Fibroblast of lung (primary cell): Measurements from ENCODE around the gene STARD3. TPM values are rescaled to one million over a fixed set of nuclear protein-coding genes. Genes with fewer than 3 reads are reported as not detected.

Source experiments
- DNase-seq, 2 donors: peaks; one replicate each; pipeline versions ENCODE4 v3.0.0 to v3.0.0-alpha.2; 2010; ENCODE audit warnings: low read depth in 2 of 2
- H2AFZ ChIP-seq: 2 replicates; pipeline ENCODE4 v1.5.1; 2012; ENCODE audit warnings: low read length, control low read depth, inconsistent platforms
- H3K27ac ChIP-seq: 2 replicates; pipeline ENCODE4 v1.5.1; 2011; ENCODE audit warnings: low read length, control low read depth; ENCODE audit not compliant: insufficient read depth
- H3K27me3 ChIP-seq: 2 replicates; pipeline ENCODE4 v1.5.1; 2011; ENCODE audit warnings: mild to moderate bottlenecking, low read length; ENCODE audit not compliant: control insufficient read depth, insufficient read depth
- H3K36me3 ChIP-seq: 2 replicates; pipeline ENCODE4 v1.5.1; 2011; ENCODE audit warnings: low read length; ENCODE audit not compliant: control insufficient read depth, insufficient read depth
- H3K4me1 ChIP-seq: 2 replicates; pipeline ENCODE4 v1.5.1; 2011; ENCODE audit warnings: low read length; ENCODE audit not compliant: control insufficient read depth, insufficient read depth; ENCODE audit errors: extremely low read depth
- H3K4me2 ChIP-seq: 2 replicates; pipeline ENCODE4 v1.5.1; 2011; ENCODE audit warnings: low read length, control low read depth; ENCODE audit not compliant: insufficient read depth; ENCODE audit errors: extremely low read depth
- H3K4me3 ChIP-seq, 4 experiments: fragments of 200-600 bp in 1 of 4; sonication (generic) in 1 of 4; replicated peaks in 1 of 4; 2 replicates each; pipeline ENCODE4 v1.5.1; 2011 to 2016; ENCODE audit warnings: low read length in 4 of 4, low read depth in 3 of 4, mild to moderate bottlenecking in 3 of 4, control low read depth in 2 of 4, inconsistent platforms in 1 of 4, mixed read lengths in 1 of 4; ENCODE audit not compliant: insufficient read depth in 1 of 4; ENCODE audit errors: control extremely low read depth in 1 of 4
- H3K79me2 ChIP-seq: 2 replicates; pipeline ENCODE4 v1.5.1; 2012; ENCODE audit warnings: mild to moderate bottlenecking, low read length, inconsistent platforms; ENCODE audit not compliant: control insufficient read depth, insufficient read depth
- H3K9ac ChIP-seq: 2 replicates; pipeline ENCODE4 v1.5.1; 2011; ENCODE audit warnings: mild to moderate bottlenecking, low read length, control low read depth; ENCODE audit not compliant: insufficient read depth
- H3K9me3 ChIP-seq: 2 replicates; pipeline ENCODE4 v1.5.1; 2012; ENCODE audit warnings: low read depth, low read length; ENCODE audit not compliant: control insufficient read depth, insufficient read depth
- H4K20me1 ChIP-seq: 2 replicates; pipeline ENCODE4 v1.5.1; 2011; ENCODE audit warnings: low read length; ENCODE audit not compliant: control insufficient read depth, insufficient read depth; ENCODE audit errors: extremely low read depth
- CTCF ChIP-seq, 2 donors: IDR thresholded peaks in 1 of 2; conservative IDR thresholded peaks in 1 of 2; 1 replicate in 1 of 2; 2 replicates in 1 of 2; pipeline ENCODE4 v1.5.1; 2011 to 2012; ENCODE audit warnings: low read length in 2 of 2, control low read depth in 1 of 2, inconsistent platforms in 1 of 2, low read depth in 1 of 2, mild to moderate bottlenecking in 1 of 2
- EZH2 ChIP-seq: IDR thresholded peaks from 2 replicates; pipeline ENCODE4 v1.5.1; 2012; ENCODE audit warnings: low read length, control low read depth, mild to moderate bottlenecking; ENCODE audit errors: missing control alignments
- polyA plus RNA-seq, 2 donors: library from polyadenylated mRNA; depleted of rRNA in 1 of 2; stranded (reverse) in 1 of 2; unstranded in 1 of 2; fragments of >200 nt; gene quantifications; 2 replicates each; pipeline ENCODE4 v1.2.1, GENCODE V29; 2011 to 2012; ENCODE audit warnings: missing spikeins in 1 of 2
- total RNA-seq: library from RNA; depleted of rRNA; stranded (reverse); fragments of >200 nt; gene quantifications from 2 replicates; pipeline ENCODE4 v1.2.1, GENCODE V29; 2014

Gene STARD3
- total and polyA plus RNA-seq, 2 donors (not counting 1 experiment from before 2014, with no cell fraction given): 30.4 to 31.7 TPM

- H3K27me3 ChIP-seq: peaks cover 27% of the 10 kb centered on the region
- H4K20me1 ChIP-seq: no peaks in the 10 kb centered on the region
- TF ChIP-seq CTCF (conservative IDR thresholded peaks at IDR 0.05 in 1 of 2, IDR thresholded peaks at IDR 0.05 in 1 of 2; ENCODE audit: low read depth in 1 of 2, low read length in 2 of 2) (no peak), EZH2 (no peak)
- H3K36me3 ChIP-seq: no peaks in the 10 kb centered on the region
- H3K79me2 ChIP-seq: no peaks in the 10 kb centered on the region
- no peak overlapping the region for H3K9ac ChIP-seq
- DNase-seq: no peak
- H3K4me1 ChIP-seq: no peaks in the 10 kb centered on the region
- H3K4me3 ChIP-seq: no peak overlapping the region
- no peaks in the 10 kb centered on the region for H3K9me3 ChIP-seq
- H3K27ac ChIP-seq: no peak overlapping the region
- H3K4me2 ChIP-seq: no peak overlapping the region
- H2AFZ ChIP-seq: no peak overlapping the region
Measured at GRCh38 chr17:39612935-39613464, 23.9 kb upstream of the STARD3 start.

GRCh38 chr17:39614545-39615157 lies 22.3 kb upstream of the STARD3 start:
- Histone ChIP-seq H3K9me3 (no peaks in the 10 kb centered on the region), H3K4me3 (no peak overlapping the region), H3K4me2 (no peak overlapping the region), H3K27ac (no peak overlapping the region), H3K79me2 (no peaks in the 10 kb centered on the region), H3K9ac (no peak overlapping the region), H3K36me3 (no peaks in the 10 kb centered on the region), H2AFZ (no peak overlapping the region), H4K20me1 (no peaks in the 10 kb centered on the region), H3K4me1 (no peaks in the 10 kb centered on the region), H3K27me3 (peaks cover 21% of the 10 kb centered on the region)
- DNase-seq: no peak
- TF ChIP-seq EZH2 (no peak), CTCF (conservative IDR thresholded peaks at IDR 0.05 in 1 of 2, IDR thresholded peaks at IDR 0.05 in 1 of 2; ENCODE audit: low read depth in 1 of 2, low read length in 2 of 2) (no peak)

- no peak overlapping the region for H3K9ac ChIP-seq
- H3K79me2 ChIP-seq: no peaks in the 10 kb centered on the region
- no peak for TF ChIP-seq CTCF (conservative IDR thresholded peaks at IDR 0.05 in 1 of 2, IDR thresholded peaks at IDR 0.05 in 1 of 2; ENCODE audit: low read depth in 1 of 2, low read length in 2 of 2)
- TF ChIP-seq EZH2: no peak
- H2AFZ ChIP-seq: no peak overlapping the region
- H3K36me3 ChIP-seq: no peaks in the 10 kb centered on the region
- H3K27me3 ChIP-seq: peaks cover 21% of the 10 kb centered on the region
- H3K4me1 ChIP-seq: no peaks in the 10 kb centered on the region
- H3K4me2 ChIP-seq: no peak overlapping the region
- H4K20me1 ChIP-seq: no peaks in the 10 kb centered on the region
- no peak overlapping the region for H3K4me3 ChIP-seq
- no peaks in the 10 kb centered on the region for H3K9me3 ChIP-seq
- DNase-seq: no peak
- H3K27ac ChIP-seq: no peak overlapping the region
Measured at GRCh38 chr17:39615434-39615833, 21.5 kb upstream of the STARD3 start.
